Esophagus mucosa (tissue), 1 donor: ENCODE results near the gene ROPN1B. TPM values are rescaled to one million over a fixed set of nuclear protein-coding genes. Genes with fewer than 3 reads are reported as not detected.

ENCODE experiments used
- ATAC-seq: fragments of 200-7000 bp; cut with Tn5 transposase; one replicate; pipeline ENCODE4 v1.9.1; 2020
- total RNA-seq: library from RNA; stranded (reverse); gene quantifications from one replicate; pipeline ENCODE4 v1.2.4, GENCODE V29; 2023
- donor health status: DM: yes; HTN: yes; CAD: no.

The ROPN1B gene
- total RNA-seq, 1 donor from 2014 or later: not detected

GRCh38 chr3:126005951-126006350 is 37.0 kb downstream of the ROPN1B start:
- ATAC-seq: peak; percentile 23

- no peak for ATAC-seq
Measured at GRCh38 chr3:126008219-126008618, 39.2 kb downstream of the ROPN1B start.

- ATAC-seq: no peak
Measured at GRCh38 chr3:126009181-126009580, 40.2 kb downstream of the ROPN1B start.

GRCh38 chr3:126013751-126014156 is 44.8 kb downstream of the ROPN1B start:
- ATAC-seq: no peak

GRCh38 chr3:126014252-126014651 is 45.3 kb downstream of the ROPN1B start:
- ATAC-seq: peak; percentile 28

- no peak for ATAC-seq
Measured at GRCh38 chr3:126015075-126015474, 46.1 kb downstream of the ROPN1B start.

GRCh38 chr3:126016616-126017015 is 47.6 kb downstream of the ROPN1B start:
- ATAC-seq: no peak

GRCh38 chr3:126017362-126017761 is 48.4 kb downstream of the ROPN1B start:
- ATAC-seq: no peak

- no peak for ATAC-seq
Measured at GRCh38 chr3:126018545-126018944, 49.6 kb downstream of the ROPN1B start.

- ATAC-seq: no peak
Measured at GRCh38 chr3:126018995-126019394, 50.0 kb downstream of the ROPN1B start.

- ATAC-seq: no peak
Measured at GRCh38 chr3:126019683-126020082, 50.7 kb downstream of the ROPN1B start.

GRCh38 chr3:126021224-126021623 is 52.2 kb downstream of the ROPN1B start:
- no peak for ATAC-seq

GRCh38 chr3:126021702-126022101 is 52.7 kb downstream of the ROPN1B start:
- ATAC-seq: no peak

GRCh38 chr3:126022741-126023359 is 53.9 kb downstream of the ROPN1B start:
- ATAC-seq: no peak

- no peak for ATAC-seq
Measured at GRCh38 chr3:126023390-126023789, 54.4 kb downstream of the ROPN1B start.

- no peak for ATAC-seq
Measured at GRCh38 chr3:126024049-126024854, 55.3 kb downstream of the ROPN1B start.

GRCh38 chr3:126025116-126025729 is 56.2 kb downstream of the ROPN1B start:
- ATAC-seq: no peak

- no peak for ATAC-seq
Measured at GRCh38 chr3:126025862-126026261, 56.9 kb downstream of the ROPN1B start.

- ATAC-seq: no peak
Measured at GRCh38 chr3:126026277-126026751, 57.3 kb downstream of the ROPN1B start.

- no peak for ATAC-seq
Measured at GRCh38 chr3:126026761-126027160, 57.8 kb downstream of the ROPN1B start.

- ATAC-seq: no peak
Measured at GRCh38 chr3:126028096-126028495, 59.1 kb downstream of the ROPN1B start.

GRCh38 chr3:126029241-126029640 is 60.3 kb downstream of the ROPN1B start:
- no peak for ATAC-seq

- ATAC-seq: no peak
Measured at GRCh38 chr3:126030455-126030854, 61.5 kb downstream of the ROPN1B start.
